A549 (cell line): ENCODE measurements around the gene AGAP3. TPM values are rescaled to one million over a fixed set of nuclear protein-coding genes. Genes with fewer than 3 reads are reported as not detected.

Source experiments
- ATAC-seq, 2 experiments: fragments of 200-7000 bp in 1 of 2; fragments of >200 bp in 1 of 2; cut with Nextera tagmentation in 1 of 2; cut with Tn5 transposase in 1 of 2; 3 replicates each; pipeline versions ENCODE4 v1.8.0 to v1.9.1; 2018 to 2020; ENCODE audit warnings: mild to moderate bottlenecking in 1 of 2, moderate library complexity in 1 of 2
- CTCF ChIA-PET: fragments of 300-600 bp; sonication (Branson Sonifier 250); formaldehyde crosslinking; extraction: SDS; loops from one replicate; lab custom pipeline; 2021; ENCODE audit warnings: antibody characterized with exemption, inconsistent platforms; lab: Yijun Ruan, JAX
- POLR2A ChIA-PET: fragments of 350-600 bp; formaldehyde crosslinking; extraction: SDS; loops from one replicate; lab custom pipeline; 2021; ENCODE audit warnings: antibody characterized with exemption, inconsistent platforms; lab: Yijun Ruan, JAX
- DNase-seq, 2 experiments: peaks; one replicate each; pipeline versions ENCODE4 v3.0.0 to v3.0.0-alpha.2; 2011 to 2016; ENCODE audit warnings: low read depth in 1 of 2, low spot score in 1 of 2
- FAIRE-seq: peaks from 2 replicates; lab custom pipeline; 2011; peaks lifted over from hg19 to GRCh38; lab: Jason Lieb, UNC
- H3K27ac ChIP-seq, 2 experiments: fragments of >200 bp; sonication (Bioruptor Twin); formaldehyde crosslinking; 3 replicates each; pipeline ENCODE4 v1.5.1; 2016 to 2017
- H3K4me1 ChIP-seq: fragments of >200 bp; sonication (Bioruptor Twin); formaldehyde crosslinking; 3 replicates; pipeline ENCODE4 v1.6.1; 2016
- H3K4me2 ChIP-seq: fragments of >200 bp; sonication (Bioruptor Twin); formaldehyde crosslinking; 3 replicates; pipeline ENCODE4 v1.6.1; 2016
- H3K4me3 ChIP-seq: fragments of >200 bp; sonication (Bioruptor Twin); formaldehyde crosslinking; 3 replicates; pipeline ENCODE4 v1.5.1; 2016
- H3K9me3 ChIP-seq: fragments of >200 bp; sonication (Bioruptor Twin); formaldehyde crosslinking; 3 replicates; pipeline ENCODE4 v1.6.1; 2016
- ATOH8 ChIP-seq: fragments of 250-450 bp; sonication (Bioruptor Pico); IDR thresholded peaks from 2 replicates; pipeline ENCODE4 v1.5.0; 2020; ENCODE audit warnings: low read depth, mild to moderate bottlenecking, moderate library complexity
- CBX2 ChIP-seq: fragments of 200-600 bp; sonication (generic); IDR thresholded peaks from 2 replicates; pipeline ENCODE4 v1.6.1; 2016; ENCODE audit warnings: low read depth, mild to moderate bottlenecking, borderline replicate concordance
- CHD2 ChIP-seq: fragments of 150-350 bp; IDR thresholded peaks from 2 replicates; pipeline ENCODE4 v1.6.1; 2014; ENCODE audit warnings: low read length; ENCODE audit not compliant: partially characterized antibody
- CTCF ChIP-seq: fragments of >200 bp; sonication (Bioruptor Twin); formaldehyde crosslinking; IDR thresholded peaks from 3 replicates; pipeline ENCODE4 v1.5.1; 2016
- E2F6 ChIP-seq: IDR thresholded peaks from 2 replicates; pipeline ENCODE4 v1.6.1; 2012; ENCODE audit warnings: low read depth, borderline replicate concordance
- EP300 ChIP-seq, 2 experiments: fragments of >200 bp; sonication (Bioruptor Twin); formaldehyde crosslinking; IDR thresholded peaks; 2 replicates in 1 of 2; 3 replicates in 1 of 2; pipeline ENCODE4 v1.6.1; 2016 to 2017
- FOSB ChIP-seq: fragments of 250-450 bp; sonication (Bioruptor Pico); IDR thresholded peaks from 2 replicates; pipeline ENCODE4 v1.5.0; 2020; ENCODE audit warnings: mild to moderate bottlenecking, moderate library complexity
- FOSL2 ChIP-seq, 2 experiments: fragments of 450-650 bp in 1 of 2; fragments of >200 bp in 1 of 2; sonication (Bioruptor Twin) in 1 of 2; formaldehyde crosslinking; IDR thresholded peaks; 2 replicates each; pipeline versions ENCODE4 v1.5.0 to v1.6.1; 2016 to 2020; ENCODE audit warnings: mild to moderate bottlenecking in 1 of 2, moderate library complexity in 1 of 2
- HES2 ChIP-seq: fragments of >200 bp; sonication (Bioruptor Twin); formaldehyde crosslinking; IDR thresholded peaks from 2 replicates; pipeline ENCODE4 v1.6.1; 2016
- HOXB5 ChIP-seq: fragments of 250-450 bp; sonication (Bioruptor Pico); IDR thresholded peaks from 2 replicates; pipeline ENCODE4 v1.5.0; 2020; ENCODE audit warnings: mild to moderate bottlenecking, moderate library complexity
- KDM1A ChIP-seq: fragments of 200-600 bp; sonication (generic); IDR thresholded peaks from 2 replicates; pipeline ENCODE4 v1.6.1; 2016; ENCODE audit warnings: low read depth, mild to moderate bottlenecking
- KDM5A ChIP-seq: fragments of 200-600 bp; sonication (generic); IDR thresholded peaks from 2 replicates; pipeline ENCODE4 v1.6.1; 2016; ENCODE audit warnings: antibody characterized with exemption, mild to moderate bottlenecking
- MAX ChIP-seq: IDR thresholded peaks from 2 replicates; pipeline ENCODE4 v1.6.1; 2012
- NPAS2 ChIP-seq: fragments of 250-450 bp; sonication (Bioruptor Pico); IDR thresholded peaks from 2 replicates; pipeline ENCODE4 v1.8.0; 2022; ENCODE audit warnings: mild to moderate bottlenecking, moderate library complexity, borderline replicate concordance
- POLR2AphosphoS2 ChIP-seq: conservative IDR thresholded peaks from 2 replicates; pipeline ENCODE4 v1.6.1; 2012; ENCODE audit warnings: low read length, improper control_type of control experiment, inconsistent platforms
- RAD21 ChIP-seq, 2 experiments: fragments of >200 bp in 1 of 2; sonication (Bioruptor Twin) in 1 of 2; formaldehyde crosslinking in 1 of 2; IDR thresholded peaks in 1 of 2; conservative IDR thresholded peaks in 1 of 2; 2 replicates in 1 of 2; 3 replicates in 1 of 2; pipeline ENCODE4 v1.6.1; 2012 to 2018; ENCODE audit warnings: inconsistent platforms in 1 of 2
- SREBF2 ChIP-seq: fragments of 450-650 bp; IDR thresholded peaks from 2 replicates; pipeline ENCODE4 v1.6.1; 2014; ENCODE audit warnings: mild to moderate bottlenecking, moderate library complexity
- TFCP2L1 ChIP-seq: fragments of 250-450 bp; sonication (Bioruptor Pico); IDR thresholded peaks from 2 replicates; pipeline ENCODE4 v1.5.0; 2021; ENCODE audit warnings: mild to moderate bottlenecking
- TP53 ChIP-seq: fragments of 250-450 bp; sonication (Bioruptor Pico); IDR thresholded peaks from 2 replicates; pipeline ENCODE4 v1.5.0; 2021; ENCODE audit warnings: mild to moderate bottlenecking, moderate library complexity
- ZFP36 ChIP-seq: fragments of 450-650 bp; IDR thresholded peaks from 2 replicates; pipeline ENCODE4 v1.6.1; 2014; ENCODE audit warnings: borderline replicate concordance; ENCODE audit not compliant: partially characterized antibody
- WGBS: methylation state at CpG from one replicate; pipeline ENCODE4 v1.1.6; 2017; ENCODE audit errors: missing lambda C conversion rate; 5-methylcytosine and 5-hydroxymethylcytosine counted together
- polyA plus RNA-seq, 4 experiments: library from polyadenylated mRNA; depleted of rRNA in 3 of 4; stranded (reverse); fragments of >200 nt; fragmentation: RNase III in 1 of 4; extraction: RNeasy Plus Mini Kit Qiagen cat#74134 plus additional on column Dnase treatment in 1 of 4; gene quantifications; 2 replicates in 3 of 4; 3 replicates in 1 of 4; pipeline ENCODE4 v1.2.3, GENCODE V29; 2011 to 2017

AGAP3 gene
- polyA plus RNA-seq, 2 of the 4 experiments (the other 2 are of a cell fraction) = 33.8 to 45.9 TPM

GRCh38 chr7:151068069-151068773 is 18.1 kb upstream of the AGAP3 start (continued):
- no peak for TF ChIP-seq SREBF2

- peaks cover 2% of the 10 kb centered on the region; the same call in 1 of the 3 replicates for H3K4me1 ChIP-seq
- ATAC-seq = no peak
- H3K27ac ChIP-seq = no peak overlapping the region
- H3K4me2 ChIP-seq = no peak overlapping the region
- ChIA-PET POLR2A (interaction anchor here (1.3 kb wide), 1 partner anchor 8 kb away, joined by 6 read pairs; no protein-coding TSS in a partner anchor), CTCF (interaction anchor here (0.9 to 8.6 kb wide), 5 partner anchors 7 to 21 kb away, joined by 3 to 64 read pairs (median 5); partner anchors contain the start of genes FASTK and TMUB1)
- H3K4me3 ChIP-seq = no peak overlapping the region
- no peak for TF ChIP-seq HOXB5 (CRISPR knock-in tag)
- no peak for TF ChIP-seq MAX
- no peak for TF ChIP-seq FOSB
- no peak for TF ChIP-seq NPAS2
- no peak for TF ChIP-seq CHD2
- no peak for TF ChIP-seq CTCF
- DNase-seq = no peak
- no peaks in the 10 kb centered on the region for H3K9me3 ChIP-seq
- FAIRE-seq = no peak
- 94% methylated on average over 16 of the region's 17 CpGs for WGBS
These were observed 16.3 kb upstream of the AGAP3 start for GRCh38 chr7:151069841-151070573.

GRCh38 chr7:151070574-151070960 is 15.7 kb upstream of the AGAP3 start:
- H3K9me3 ChIP-seq = no peaks in the 10 kb centered on the region
- ChIA-PET POLR2A (interaction anchor here (1.3 kb wide), 1 partner anchor 8 kb away, joined by 6 read pairs; no protein-coding TSS in a partner anchor), CTCF (interaction anchor here (1.0 to 8.6 kb wide), 5 partner anchors 8 to 39 kb away, joined by 3 to 64 read pairs (median 4); partner anchors contain the start of genes FASTK and TMUB1)
- FAIRE-seq (no peak), DNase-seq (no peak), ATAC-seq (no peak)
- H3K4me2 ChIP-seq = no peak overlapping the region
- WGBS = 87% methylated on average over 14 of the region's 15 CpGs
- no peak overlapping the region for H3K27ac ChIP-seq
- H3K4me1 ChIP-seq = peaks cover under 1% of the 10 kb centered on the region; the same call in 1 of the 3 replicates
- TF ChIP-seq KDM5A = no peak
- TF ChIP-seq POLR2AphosphoS2 = no peak
- no peak for TF ChIP-seq ZFP36
- TF ChIP-seq E2F6 = no peak
- no peak for TF ChIP-seq ATOH8 (CRISPR knock-in tag)
- TF ChIP-seq TP53 (CRISPR knock-in tag) = no peak
- no peak for TF ChIP-seq FOSB
- TF ChIP-seq HES2 = no peak
- no peak for TF ChIP-seq FOSL2 (IDR thresholded peaks at IDR 0.05)
- no peak for TF ChIP-seq FOSL2 (CRISPR knock-in tag; IDR thresholded peaks at IDR 0.05)
- TF ChIP-seq EP300 (IDR thresholded peaks at IDR 0.05) = no peak
- no peak for TF ChIP-seq TFCP2L1 (CRISPR knock-in tag)
- TF ChIP-seq CBX2 = no peak
- TF ChIP-seq RAD21 (conservative IDR thresholded peaks at IDR 0.05 in 1 of 2, IDR thresholded peaks at IDR 0.05 in 1 of 2) = no peak
- TF ChIP-seq HOXB5 (CRISPR knock-in tag) = no peak
- no peak for TF ChIP-seq KDM1A
- H3K4me3 ChIP-seq = no peak overlapping the region
